NOMO-1 treated with DMSO at 0.1 percent for 48 hours (cell line): ENCODE results near the gene HTR2B.
"Not testable (repeated sequence)": the region's sequence is repeated elsewhere in the genome, so short reads cannot be mapped to it uniquely, and the experiment has no call there.

Experiments used
- DNase-seq: peaks from one replicate; lab custom pipeline; 2025; ENCODE audit not compliant: unreplicated experiment; lab: John Stamatoyannopoulos, UW

HTR2B gene

GRCh38 chr2:231133365-231134099 is 8.7 kb upstream of the HTR2B start:
- DNase-seq, result no peak

GRCh38 chr2:231132129-231132528 is 7.3 kb upstream of the HTR2B start:
- no peak for DNase-seq

- DNase-seq, result no peak
Measured at GRCh38 chr2:231130336-231131056, 5.7 kb upstream of the HTR2B start.

- no peak for DNase-seq
Measured at GRCh38 chr2:231129216-231129615, 4.4 kb upstream of the HTR2B start.

GRCh38 chr2:231128541-231128940 is 3.7 kb upstream of the HTR2B start:
- DNase-seq, result no peak

- DNase-seq, result no peak
Measured at GRCh38 chr2:231127936-231128335, 3.1 kb upstream of the HTR2B start.

- no peak for DNase-seq
Measured at GRCh38 chr2:231127480-231127879, 2.6 kb upstream of the HTR2B start.

- no peak for DNase-seq
Measured at GRCh38 chr2:231126123-231126522, 1.3 kb upstream of the HTR2B start.

- DNase-seq, result no peak
Measured at GRCh38 chr2:231123362-231123898, 1.4 kb downstream of the HTR2B start.

GRCh38 chr2:231118614-231118942 is 6.3 kb downstream of the HTR2B start:
- no peak for DNase-seq

- no peak for DNase-seq
Measured at GRCh38 chr2:231117922-231118613, 6.8 kb downstream of the HTR2B start.

- DNase-seq, result no peak
Measured at GRCh38 chr2:231117148-231117547, 7.7 kb downstream of the HTR2B start.

GRCh38 chr2:231115651-231116050 is 9.2 kb downstream of the HTR2B start:
- no peak for DNase-seq

GRCh38 chr2:231113489-231113888 is 11.4 kb downstream of the HTR2B start:
- DNase-seq, result no peak

GRCh38 chr2:231111987-231112386 is 12.9 kb downstream of the HTR2B start:
- no peak for DNase-seq

- peak; percentile 45 for DNase-seq
Measured at GRCh38 chr2:231110551-231110950, 14.3 kb downstream of the HTR2B start.

- peak; percentile 69 for DNase-seq
Measured at GRCh38 chr2:231104115-231104713, 20.6 kb downstream of the HTR2B start.

- no peak for DNase-seq
Measured at GRCh38 chr2:231102772-231103171, 22.1 kb downstream of the HTR2B start.

- no peak for DNase-seq
Measured at GRCh38 chr2:231100990-231101389, 23.9 kb downstream of the HTR2B start.

- not testable (repeated sequence) for DNase-seq
Measured at GRCh38 chr2:231100321-231100720, 24.5 kb downstream of the HTR2B start.

GRCh38 chr2:231099918-231100317 is 24.9 kb downstream of the HTR2B start:
- DNase-seq, result no peak
